HG02588 (cell line): ENCODE data around the gene MSANTD2.

Experiments
- ATAC-seq: cut with Tn5 transposase; IDR thresholded peaks from one replicate; pipeline ENCODE4 v1.9.1; 2021; ENCODE audit warnings: mild to moderate bottlenecking, moderate library complexity; ENCODE audit not compliant: unreplicated experiment

MSANTD2 gene

GRCh38 chr11:124739479-124740276 is 60.5 kb downstream of the MSANTD2 start, which contains the start of gene NRGN:
NRGN (plus strand) TSS chr11:124739942; CDS start chr11:124740085, 143 bp downstream.
- peak; percentile 98 for ATAC-seq

- no peak for ATAC-seq
Observed at GRCh38 chr11:124738713-124739478, 61.3 kb downstream of the MSANTD2 start.

- no peak for ATAC-seq
Observed at GRCh38 chr11:124737638-124738305, 62.4 kb downstream of the MSANTD2 start.

DNA sequence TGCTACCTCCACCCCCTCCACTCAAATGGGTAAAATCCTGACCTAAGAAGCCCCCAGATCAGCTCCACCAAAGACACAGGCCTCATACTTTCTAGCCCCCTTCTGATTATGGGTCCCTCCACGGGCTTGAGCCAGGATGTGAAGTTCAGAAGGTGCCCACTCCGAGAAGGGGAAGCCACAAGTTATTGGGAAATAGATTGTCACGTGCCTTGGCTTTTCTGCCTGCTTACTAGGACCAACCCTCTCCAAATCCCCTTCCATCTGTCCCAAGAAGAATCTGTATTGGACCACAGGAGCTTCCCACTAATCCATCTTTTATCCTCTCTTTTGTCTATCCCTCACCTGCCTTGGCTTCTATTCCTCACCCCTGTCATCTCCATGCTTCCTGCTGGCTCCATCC is 63.5 kb downstream of the MSANTD2 start:
- ATAC-seq = no peak

GRCh38 chr11:124732230-124732629 is 68.0 kb downstream of the MSANTD2 start:
- no peak for ATAC-seq

- no peak for ATAC-seq
Observed at GRCh38 chr11:124729571-124729970, 70.6 kb downstream of the MSANTD2 start.

- no peak for ATAC-seq
Observed at GRCh38 chr11:124728134-124728533, 72.1 kb downstream of the MSANTD2 start.

DNA sequence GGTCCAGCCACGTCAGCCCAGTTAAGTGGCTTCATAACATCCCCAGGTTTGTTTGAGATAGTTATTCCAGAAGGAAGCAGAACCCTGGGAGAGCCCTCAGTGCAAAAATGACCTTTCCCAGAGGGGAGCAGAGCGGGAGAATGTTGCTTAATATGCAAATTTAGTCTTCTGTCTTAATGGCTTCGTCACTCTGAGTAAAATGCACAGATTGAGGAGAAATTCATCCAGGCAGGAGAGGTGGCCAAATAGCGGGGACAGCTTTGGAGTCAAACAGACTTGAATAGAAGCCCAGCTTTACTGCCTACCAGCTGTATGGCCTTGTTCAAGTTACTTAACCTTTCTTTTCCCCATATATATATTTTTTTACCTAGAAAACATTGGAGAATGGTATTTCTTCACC is 72.7 kb downstream of the MSANTD2 start:
- ATAC-seq = no peak

- no peak for ATAC-seq
Observed at GRCh38 chr11:124725719-124726105, 74.5 kb downstream of the MSANTD2 start.

DNA sequence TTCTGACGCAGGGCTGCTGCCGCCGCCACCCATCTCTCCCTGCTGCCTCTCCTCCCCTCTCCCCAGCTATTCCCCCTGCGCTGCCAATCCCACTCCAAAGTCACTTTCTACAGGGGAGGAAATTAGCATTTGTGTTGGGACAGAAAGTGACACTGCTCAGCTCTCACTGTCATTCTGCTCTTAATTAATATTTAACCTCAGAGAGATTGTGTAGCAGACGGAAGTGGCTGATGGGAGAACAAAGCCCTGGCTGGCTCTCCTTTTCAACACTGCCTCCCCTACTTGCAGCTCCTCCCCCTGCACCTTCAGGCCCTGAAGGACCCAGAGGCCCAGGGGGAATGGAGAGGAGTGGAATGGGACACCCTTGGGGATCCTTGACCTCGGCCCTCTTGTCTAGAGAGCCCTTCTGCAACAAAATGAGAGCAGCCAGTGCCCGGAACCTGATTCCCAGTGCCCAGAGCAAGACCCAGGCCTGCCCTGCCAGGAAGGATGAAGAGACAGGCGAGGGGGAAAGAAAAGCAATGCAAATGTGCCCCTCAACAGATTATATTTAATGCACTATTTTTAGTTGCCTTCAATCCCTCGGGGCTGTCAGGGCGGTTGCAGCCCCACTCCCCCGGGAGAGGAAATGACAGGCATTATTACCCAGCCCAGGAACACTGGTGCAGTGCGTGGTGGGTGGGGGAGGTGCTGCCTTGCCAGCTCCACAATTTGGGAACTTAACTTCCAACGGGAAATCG is 75.1 kb downstream of the MSANTD2 start:
- ATAC-seq = peak; percentile 96

DNA sequence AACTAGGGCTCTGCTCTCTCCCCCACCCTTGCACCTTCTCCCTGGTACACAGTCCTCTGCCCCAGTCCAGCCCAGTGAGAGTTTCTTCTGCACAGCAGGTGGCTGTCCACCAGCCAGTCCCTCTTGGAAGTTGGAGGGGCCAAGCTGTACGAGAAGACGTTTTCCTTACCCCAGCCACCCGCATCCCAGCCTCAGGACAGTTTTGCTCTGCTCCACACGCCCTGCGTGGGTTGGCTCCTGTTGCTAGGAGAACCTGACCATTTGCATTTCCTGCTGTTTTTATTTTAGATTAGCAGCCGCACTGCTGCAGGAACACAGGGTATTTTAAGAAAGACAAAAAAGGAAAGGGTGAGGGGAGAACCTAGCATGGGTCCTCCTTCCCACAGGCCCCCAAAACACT is 78.0 kb downstream of the MSANTD2 start:
- ATAC-seq = no peak

- ATAC-seq = no peak
Observed at GRCh38 chr11:124719534-124719933, 80.7 kb downstream of the MSANTD2 start.

GRCh38 chr11:124718801-124719200 is 81.4 kb downstream of the MSANTD2 start:
- no peak for ATAC-seq

DNA sequence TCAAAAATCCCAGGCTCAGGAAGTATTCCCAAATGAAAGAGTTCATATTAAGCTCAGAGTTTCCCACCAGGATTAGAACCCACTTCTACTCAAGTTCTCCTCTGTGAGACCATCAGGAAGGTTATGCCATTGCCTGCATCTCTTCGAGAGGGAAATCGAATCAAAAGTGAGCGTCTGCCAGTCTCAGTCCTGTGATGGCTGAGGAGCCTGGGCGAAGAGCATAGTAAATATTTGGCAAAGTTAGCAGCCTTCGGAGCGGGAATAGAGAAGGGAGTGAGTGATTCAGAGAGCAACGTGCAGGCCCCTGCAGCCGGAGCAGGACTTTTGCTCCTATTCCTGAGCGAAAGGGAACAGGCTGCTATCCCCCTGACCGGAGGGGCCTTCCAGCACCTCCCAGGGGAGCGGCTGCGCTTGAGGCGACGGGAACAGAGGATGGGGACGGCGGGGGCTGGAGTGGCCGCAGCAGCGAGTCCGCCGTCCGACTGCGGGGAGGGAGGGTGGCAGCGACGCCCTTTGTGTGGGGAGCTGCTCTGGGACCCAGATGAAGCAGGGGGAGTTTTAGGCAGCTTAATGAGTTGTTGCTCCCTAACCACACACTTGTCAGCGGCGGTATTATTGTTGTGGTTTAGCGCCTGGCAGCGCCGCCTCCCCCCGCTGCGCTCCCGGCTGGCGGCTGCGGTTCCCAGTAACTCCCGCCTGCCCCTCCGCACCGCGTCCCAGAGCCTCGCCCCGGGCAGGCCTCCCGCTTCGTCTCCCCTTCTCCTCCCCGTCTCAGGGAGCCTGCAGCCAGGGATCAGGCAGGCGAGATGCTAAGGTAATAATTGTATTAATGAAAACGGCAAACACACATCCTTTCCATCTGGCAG is 82.2 kb downstream of the MSANTD2 start:
- no peak for ATAC-seq

DNA sequence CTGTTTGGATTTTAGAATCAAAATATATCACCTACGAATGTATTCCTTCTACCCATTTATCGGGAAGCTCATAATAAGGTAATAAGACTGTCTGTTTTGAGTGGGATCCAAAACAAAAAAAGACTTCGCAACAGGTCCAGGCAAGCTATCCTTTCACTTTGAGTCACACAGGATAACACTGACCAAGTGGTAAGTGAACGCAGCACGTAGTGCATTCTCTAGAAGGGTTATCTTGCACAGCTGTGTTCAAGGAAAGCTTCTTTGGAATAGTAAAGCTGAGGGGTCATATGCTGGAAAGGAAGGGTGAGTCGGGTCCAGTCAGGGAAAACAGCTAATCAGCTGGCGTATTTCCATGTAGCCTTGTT is 82.8 kb downstream of the MSANTD2 start:
- ATAC-seq = peak; percentile 56

DNA sequence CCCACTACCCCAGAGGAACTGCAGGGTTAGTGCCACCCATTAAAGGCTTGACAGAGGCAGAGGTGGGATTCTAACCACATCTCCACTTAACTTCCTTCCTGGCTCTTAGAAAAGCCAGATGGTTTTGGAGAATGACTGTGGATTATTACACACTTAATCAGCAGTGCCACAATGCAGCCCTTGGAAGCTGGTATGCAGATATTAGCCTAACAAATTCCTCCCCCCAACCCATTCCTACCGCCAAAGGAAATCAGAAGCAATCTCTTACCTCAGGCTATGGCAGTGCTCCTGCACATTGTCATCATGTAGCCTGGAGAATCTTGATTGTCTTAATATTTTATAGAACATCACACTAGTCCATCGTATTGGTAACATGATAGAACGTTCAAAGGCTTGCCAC is 83.6 kb downstream of the MSANTD2 start:
- no peak for ATAC-seq
